HepG2 (cell line): ENCODE results near the gene ZNF814. TPM values are rescaled to one million over a fixed set of nuclear protein-coding genes. Genes with fewer than 3 reads are reported as not detected.

ENCODE experiments used
- AHDC1 ChIP-seq: sonication (generic); formaldehyde crosslinking; IDR thresholded peaks from 2 replicates; pipeline ENCODE4 v1.5.1; 2020; ENCODE audit warnings: mild to moderate bottlenecking, missing genetic modification reagents, borderline replicate concordance
- GMEB1 ChIP-seq: sonication (generic); formaldehyde crosslinking; IDR thresholded peaks from 2 replicates; pipeline ENCODE4 v1.5.1; 2020; ENCODE audit warnings: missing genetic modification reagents, mild to moderate bottlenecking, borderline replicate concordance
- MXD4 ChIP-seq: IDR thresholded peaks from 2 replicates; pipeline ENCODE4 v1.6.1; 2016; ENCODE audit warnings: mild to moderate bottlenecking, missing biosample characterization, missing genetic modification reagents
- MXI1 ChIP-seq: IDR thresholded peaks from 3 replicates; pipeline ENCODE4 v1.6.1; 2012; ENCODE audit warnings: low read depth, low read length, inconsistent platforms, borderline replicate concordance
- PAXIP1 ChIP-seq: sonication (generic); formaldehyde crosslinking; conservative IDR thresholded peaks from 2 replicates; pipeline ENCODE4 v1.4.0; 2020; ENCODE audit warnings: mild to moderate bottlenecking, missing genetic modification reagents, moderate library complexity
- SP5 ChIP-seq: IDR thresholded peaks from 2 replicates; pipeline ENCODE4 v1.6.1; 2016; ENCODE audit warnings: low read depth, borderline replicate concordance
- polyA plus RNA-seq, 8 experiments: library from polyadenylated mRNA; depleted of rRNA in 3 of 8; stranded (reverse) in 7 of 8; unstranded in 1 of 8; fragments of >200 nt; fragmentation: Illumina TruSeq in 4 of 8; extraction: Trizol in 4 of 8; gene quantifications; 2 replicates each; pipeline versions ENCODE4 v1.2.1 to v1.2.3, GENCODE V29; 2011 to 2016; ENCODE audit warnings: low read depth in 4 of 8, missing spikeins in 1 of 8, mixed read lengths in 1 of 8; ENCODE audit not compliant: insufficient read depth in 1 of 8
- total RNA-seq, 5 experiments: library from RNA; depleted of rRNA; stranded (reverse); fragments of >200 nt; fragmentation: Illumina TruSeq; extraction: Trizol; gene quantifications; 2 replicates each; pipeline ENCODE4 v1.2.3, GENCODE V29; 2016; ENCODE audit warnings: low read depth in 1 of 5
- TF ChIP-seq, protein P1 (sequence below): sonication (generic); formaldehyde crosslinking; IDR thresholded peaks from 2 replicates; pipeline ENCODE4 v1.5.0; 2020; ENCODE audit warnings: missing genetic modification reagents, mild to moderate bottlenecking, borderline replicate concordance
- TF ChIP-seq, protein P2 (sequence below): sonication (generic); formaldehyde crosslinking; IDR thresholded peaks from 2 replicates; pipeline ENCODE4 v1.5.0; 2020; ENCODE audit warnings: mild to moderate bottlenecking, missing genetic modification reagents, moderate library complexity
- TF ChIP-seq, protein P3 (sequence below): sonication (generic); formaldehyde crosslinking; IDR thresholded peaks from 2 replicates; pipeline ENCODE4 v1.8.0; 2022; ENCODE audit warnings: mild to moderate bottlenecking, missing genetic modification reagents, borderline replicate concordance

The ZNF814 gene
- total and polyA plus RNA-seq, 2 of the 13 experiments (the other 11 are each of a cell fraction or from before 2014, with no cell fraction given), result 2.5 to 3.4 TPM

GRCh38 chr19:57916168-57916995, 27.5 kb upstream of the ZNF814 start, which contains the start of gene ZNF417 (continued):
- TF ChIP-seq AHDC1 (peak; percentile 46; the same call in 1 of the 2 replicates), PAXIP1 (CRISPR knock-in tag) (0 out of 2 replicates have a peak, but pooled peaks have one; percentile 25), SP5 (CRISPR knock-in tag) (peak; percentile 35; the same call in 1 of the 2 replicates), GMEB1 (CRISPR knock-in tag) (peak; percentile 100), MXI1 (peak; percentile 70; the same call in 1 of the 3 replicates), MXD4 (CRISPR knock-in tag) (peak; percentile 33; the same call in 1 of the 2 replicates)
- TF ChIP-seq, protein P1, sequence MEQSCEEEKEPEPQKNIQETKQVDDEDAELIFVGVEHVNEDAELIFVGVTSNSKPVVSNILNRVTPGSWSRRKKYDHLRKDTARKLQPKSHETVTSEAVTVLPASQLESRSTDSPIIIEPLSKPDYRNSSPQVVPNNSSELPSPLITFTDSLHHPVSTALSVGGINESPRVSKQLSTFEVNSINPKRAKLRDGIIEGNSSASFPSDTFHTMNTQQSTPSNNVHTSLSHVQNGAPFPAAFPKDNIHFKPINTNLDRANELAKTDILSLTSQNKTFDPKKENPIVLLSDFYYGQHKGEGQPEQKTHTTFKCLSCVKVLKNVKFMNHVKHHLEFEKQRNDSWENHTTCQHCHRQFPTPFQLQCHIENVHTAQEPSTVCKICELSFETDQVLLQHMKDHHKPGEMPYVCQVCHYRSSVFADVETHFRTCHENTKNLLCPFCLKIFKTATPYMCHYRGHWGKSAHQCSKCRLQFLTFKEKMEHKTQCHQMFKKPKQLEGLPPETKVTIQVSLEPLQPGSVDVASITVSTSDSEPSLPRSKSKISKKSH (CRISPR knock-in tag), result peak; percentile 84; the same call in 1 of the 2 replicates
- TF ChIP-seq, protein P2, sequence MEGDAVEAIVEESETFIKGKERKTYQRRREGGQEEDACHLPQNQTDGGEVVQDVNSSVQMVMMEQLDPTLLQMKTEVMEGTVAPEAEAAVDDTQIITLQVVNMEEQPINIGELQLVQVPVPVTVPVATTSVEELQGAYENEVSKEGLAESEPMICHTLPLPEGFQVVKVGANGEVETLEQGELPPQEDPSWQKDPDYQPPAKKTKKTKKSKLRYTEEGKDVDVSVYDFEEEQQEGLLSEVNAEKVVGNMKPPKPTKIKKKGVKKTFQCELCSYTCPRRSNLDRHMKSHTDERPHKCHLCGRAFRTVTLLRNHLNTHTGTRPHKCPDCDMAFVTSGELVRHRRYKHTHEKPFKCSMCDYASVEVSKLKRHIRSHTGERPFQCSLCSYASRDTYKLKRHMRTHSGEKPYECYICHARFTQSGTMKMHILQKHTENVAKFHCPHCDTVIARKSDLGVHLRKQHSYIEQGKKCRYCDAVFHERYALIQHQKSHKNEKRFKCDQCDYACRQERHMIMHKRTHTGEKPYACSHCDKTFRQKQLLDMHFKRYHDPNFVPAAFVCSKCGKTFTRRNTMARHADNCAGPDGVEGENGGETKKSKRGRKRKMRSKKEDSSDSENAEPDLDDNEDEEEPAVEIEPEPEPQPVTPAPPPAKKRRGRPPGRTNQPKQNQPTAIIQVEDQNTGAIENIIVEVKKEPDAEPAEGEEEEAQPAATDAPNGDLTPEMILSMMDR, result peak; percentile 77
- TF ChIP-seq, protein P3, sequence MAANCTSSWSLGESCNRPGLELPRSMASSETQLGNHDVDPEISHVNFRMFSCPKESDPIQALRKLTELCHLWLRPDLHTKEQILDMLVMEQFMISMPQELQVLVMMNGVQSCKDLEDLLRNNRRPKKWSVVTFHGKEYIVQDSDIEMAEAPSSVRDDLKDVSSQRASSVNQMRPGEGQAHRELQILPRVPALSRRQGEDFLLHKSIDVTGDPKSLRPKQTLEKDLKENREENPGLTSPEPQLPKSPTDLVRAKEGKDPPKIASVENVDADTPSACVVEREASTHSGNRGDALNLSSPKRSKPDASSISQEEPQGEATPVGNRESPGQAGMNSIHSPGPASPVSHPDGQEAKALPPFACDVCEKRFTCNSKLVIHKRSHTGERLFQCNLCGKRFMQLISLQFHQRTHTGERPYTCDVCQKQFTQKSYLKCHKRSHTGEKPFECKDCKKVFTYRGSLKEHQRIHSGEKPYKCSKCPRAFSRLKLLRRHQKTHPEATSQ (CRISPR knock-in tag), result 0 out of 2 replicates have a peak, but pooled peaks have one; percentile 36
